Breast epithelium (tissue), 4 donors: Measurements from ENCODE around the gene MYOD1. TPM values are rescaled to one million over a fixed set of nuclear protein-coding genes. Genes with fewer than 3 reads are reported as not detected.

Source experiments
- DNase-seq, 2 donors: peaks; one replicate each; pipeline ENCODE4 v3.0.0-alpha.2; 2019; ENCODE audit warnings: low spot score in 2 of 2
- H3K27ac ChIP-seq, 2 donors: fragments of 200-600 bp; sonication (generic) in 1 of 2; one replicate each; pipeline ENCODE4 v1.5.1; 2016 to 2019; ENCODE audit warnings: mild to moderate bottlenecking in 1 of 2
- H3K27me3 ChIP-seq, 2 donors: fragments of 200-600 bp; sonication (generic) in 1 of 2; one replicate each; pipeline versions ENCODE4 v1.5.1 to v1.6.0; 2017 to 2019; ENCODE audit warnings: control low read depth in 1 of 2, mild to moderate bottlenecking in 1 of 2
- H3K36me3 ChIP-seq: fragments of 200-600 bp; one replicate; pipeline ENCODE4 v1.5.1; 2019
- H3K4me1 ChIP-seq, 2 donors: fragments of 200-600 bp; sonication (generic); one replicate each; pipeline ENCODE4 v1.5.1; 2016 to 2019; ENCODE audit warnings: control low read depth in 1 of 2
- H3K4me3 ChIP-seq, 3 donors: fragments of 200-600 bp; sonication (generic); 1 replicate in 2 of 3; 2 replicates in 1 of 3; pipeline ENCODE4 v1.5.1; 2016 to 2019; ENCODE audit warnings: mild to moderate bottlenecking in 3 of 3, moderate library complexity in 2 of 3
- H3K9me3 ChIP-seq, 2 donors: fragments of 200-600 bp; sonication (generic) in 1 of 2; one replicate each; pipeline ENCODE4 v1.5.1; 2016 to 2019; ENCODE audit warnings: control low read depth in 1 of 2
- POLR2A ChIP-seq: fragments of 450-650 bp; IDR thresholded peaks from one replicate; pipeline ENCODE4 v1.6.1; 2016; ENCODE audit warnings: antibody characterized with exemption, mild to moderate bottlenecking, moderate library complexity
- POLR2AphosphoS5 ChIP-seq, 3 donors: sonication (generic); formaldehyde crosslinking; IDR thresholded peaks; one replicate each; pipeline ENCODE4 v1.6.1; 2017; ENCODE audit warnings: antibody characterized with exemption in 3 of 3
- intact Hi-C: fragments of 100-400 bp; cut with DNase I; formaldehyde crosslinking; loops from one replicate; pipeline ENCODE4 v1.15.1; 2023; ENCODE audit warnings: low total_unique reads
- total RNA-seq, 3 donors: library from RNA; depleted of rRNA; stranded (reverse); fragments of >200 nt; gene quantifications; one replicate each; pipeline ENCODE4 v1.1.0, GENCODE V29; 2016
- TF ChIP-seq, protein P1 (sequence below), 3 donors: fragments of 450-650 bp; IDR thresholded peaks; one replicate each; pipeline ENCODE4 v1.5.1; 2016 to 2017; ENCODE audit warnings: antibody characterized with exemption in 3 of 3, mild to moderate bottlenecking in 3 of 3, moderate library complexity in 3 of 3

The MYOD1 gene
- total RNA-seq, 3 donors from 2014 or later: not detected

DNA sequence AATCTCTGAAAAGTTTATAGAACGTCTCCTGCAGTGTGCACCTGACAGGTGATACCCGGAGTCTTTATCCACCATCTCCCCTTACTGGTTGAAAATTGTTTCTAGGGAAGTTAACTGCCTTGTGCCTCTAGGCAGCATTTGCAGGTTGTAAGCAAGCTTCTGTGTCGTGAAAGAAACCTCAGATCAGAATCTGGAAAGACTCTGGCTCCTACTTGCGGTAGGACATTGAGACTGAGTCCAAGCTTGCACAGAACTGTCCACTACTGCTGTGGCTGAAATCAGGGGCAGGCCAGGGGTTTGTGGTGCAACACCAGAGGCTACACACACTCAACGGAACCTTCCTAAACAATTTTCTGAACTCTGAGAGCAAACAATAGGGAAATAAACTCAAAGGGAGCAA is 34.8 kb upstream of the MYOD1 start:
- Histone ChIP-seq H3K27me3 (peaks cover 0 to 8% of the 10 kb centered on the region in 2 donors), H3K36me3 (no peaks in the 10 kb centered on the region), H3K27ac (no peak overlapping the region), H3K4me1 (no peaks in the 10 kb centered on the region), H3K4me3 (no peak overlapping the region), H3K9me3 (no peaks in the 10 kb centered on the region)
- no peak for TF ChIP-seq POLR2A
- TF ChIP-seq, protein P1, sequence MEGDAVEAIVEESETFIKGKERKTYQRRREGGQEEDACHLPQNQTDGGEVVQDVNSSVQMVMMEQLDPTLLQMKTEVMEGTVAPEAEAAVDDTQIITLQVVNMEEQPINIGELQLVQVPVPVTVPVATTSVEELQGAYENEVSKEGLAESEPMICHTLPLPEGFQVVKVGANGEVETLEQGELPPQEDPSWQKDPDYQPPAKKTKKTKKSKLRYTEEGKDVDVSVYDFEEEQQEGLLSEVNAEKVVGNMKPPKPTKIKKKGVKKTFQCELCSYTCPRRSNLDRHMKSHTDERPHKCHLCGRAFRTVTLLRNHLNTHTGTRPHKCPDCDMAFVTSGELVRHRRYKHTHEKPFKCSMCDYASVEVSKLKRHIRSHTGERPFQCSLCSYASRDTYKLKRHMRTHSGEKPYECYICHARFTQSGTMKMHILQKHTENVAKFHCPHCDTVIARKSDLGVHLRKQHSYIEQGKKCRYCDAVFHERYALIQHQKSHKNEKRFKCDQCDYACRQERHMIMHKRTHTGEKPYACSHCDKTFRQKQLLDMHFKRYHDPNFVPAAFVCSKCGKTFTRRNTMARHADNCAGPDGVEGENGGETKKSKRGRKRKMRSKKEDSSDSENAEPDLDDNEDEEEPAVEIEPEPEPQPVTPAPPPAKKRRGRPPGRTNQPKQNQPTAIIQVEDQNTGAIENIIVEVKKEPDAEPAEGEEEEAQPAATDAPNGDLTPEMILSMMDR (IDR thresholded peaks at IDR 0.05): no peak
- no peak for TF ChIP-seq POLR2AphosphoS5 (IDR thresholded peaks at IDR 0.05)
- DNase-seq: no peak
- intact Hi-C loops: no loop called here

DNA sequence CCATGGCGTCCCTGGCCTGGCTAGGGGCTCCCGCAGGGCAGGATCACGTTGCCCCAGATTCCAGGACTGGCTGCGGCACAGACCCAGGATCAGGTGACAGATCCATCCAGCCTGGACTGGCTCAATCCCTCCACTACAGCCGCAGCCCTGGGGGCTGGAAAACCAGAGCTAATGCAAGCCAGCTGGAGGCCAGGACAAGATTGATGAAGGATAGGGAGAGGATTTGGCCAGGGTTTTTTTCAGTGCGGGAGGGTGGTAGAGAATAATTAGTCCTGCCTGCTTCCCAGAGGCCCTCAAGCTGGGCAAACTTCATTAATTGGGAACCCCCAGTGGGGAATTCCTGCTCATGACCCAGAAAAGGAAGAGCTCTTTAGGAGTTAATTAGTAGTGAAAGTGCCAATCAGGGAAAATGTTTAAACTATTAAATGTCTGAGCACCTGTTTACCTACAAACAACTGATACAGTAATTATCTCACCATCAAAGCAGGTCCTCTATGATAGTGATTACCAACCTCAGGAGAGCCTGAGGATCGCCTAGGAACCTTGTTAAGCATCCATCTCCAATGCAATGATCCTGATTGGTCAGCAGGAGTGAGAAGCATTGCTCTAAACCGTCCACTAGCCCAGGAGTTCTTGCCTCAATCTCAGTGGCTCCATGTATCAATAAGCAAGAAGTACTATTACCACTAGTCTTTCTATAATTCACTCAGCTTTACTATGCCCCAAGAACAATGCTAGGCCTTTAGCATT is 33.0 kb upstream of the MYOD1 start:
- no peaks in the 10 kb centered on the region for H3K4me1 ChIP-seq
- TF ChIP-seq, protein P1 (IDR thresholded peaks at IDR 0.05): no peak
- TF ChIP-seq POLR2A: no peak
- TF ChIP-seq POLR2AphosphoS5 (IDR thresholded peaks at IDR 0.05): no peak
- no peaks in the 10 kb centered on the region for H3K9me3 ChIP-seq
- peaks cover 0 to 5% of the 10 kb centered on the region in 2 donors for H3K27me3 ChIP-seq
- intact Hi-C loops: no loop called here
- no peak overlapping the region for H3K4me3 ChIP-seq
- H3K27ac ChIP-seq: no peak overlapping the region
- no peak for DNase-seq
- H3K36me3 ChIP-seq: no peaks in the 10 kb centered on the region

DNA sequence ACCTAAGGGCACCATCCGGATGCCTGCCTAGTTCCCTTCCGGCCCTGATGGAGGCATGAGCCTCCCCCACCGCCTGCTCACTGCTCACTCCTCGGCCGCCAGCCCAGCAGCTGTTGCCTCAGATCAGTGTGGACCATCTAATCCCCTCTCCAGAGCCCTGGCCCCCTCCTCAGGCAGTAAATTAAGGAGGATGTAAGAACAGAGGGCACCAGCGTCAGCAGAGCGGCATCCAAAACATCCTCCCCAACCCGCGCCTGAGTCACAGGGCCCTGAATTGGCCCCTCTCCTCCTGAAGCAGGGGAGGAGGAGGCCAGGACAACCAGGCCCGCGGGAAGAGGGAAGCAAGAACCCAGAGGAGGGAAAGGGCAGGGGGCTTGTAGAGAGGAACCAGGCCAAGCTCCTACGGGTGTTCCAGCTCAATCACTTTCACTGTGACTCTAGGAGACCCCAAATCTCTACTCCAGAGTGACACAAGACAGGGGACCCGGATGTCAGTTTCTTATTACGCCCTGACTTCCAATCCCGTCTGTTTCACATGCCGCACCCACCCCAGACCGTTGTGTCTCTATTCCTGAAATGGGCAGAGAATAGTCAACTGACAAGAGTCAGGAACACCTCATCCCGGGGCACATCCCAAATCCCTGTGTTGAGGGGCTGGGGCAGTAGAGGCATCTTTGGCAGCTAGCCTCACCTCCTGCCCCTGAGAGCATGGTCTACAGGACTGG is 31.3 kb upstream of the MYOD1 start:
- Histone ChIP-seq H3K9me3 (no peaks in the 10 kb centered on the region), H3K4me3 (no peak overlapping the region), H3K27ac (no peak overlapping the region), H3K36me3 (no peaks in the 10 kb centered on the region), H3K4me1 (no peaks in the 10 kb centered on the region), H3K27me3 (peaks cover 0 to 12% of the 10 kb centered on the region in 2 donors)
- intact Hi-C loops: no loop called here
- DNase-seq: no peak
- TF ChIP-seq, protein P1 (IDR thresholded peaks at IDR 0.05): no peak
- no peak for TF ChIP-seq POLR2AphosphoS5 (IDR thresholded peaks at IDR 0.05)
- no peak for TF ChIP-seq POLR2A

DNA sequence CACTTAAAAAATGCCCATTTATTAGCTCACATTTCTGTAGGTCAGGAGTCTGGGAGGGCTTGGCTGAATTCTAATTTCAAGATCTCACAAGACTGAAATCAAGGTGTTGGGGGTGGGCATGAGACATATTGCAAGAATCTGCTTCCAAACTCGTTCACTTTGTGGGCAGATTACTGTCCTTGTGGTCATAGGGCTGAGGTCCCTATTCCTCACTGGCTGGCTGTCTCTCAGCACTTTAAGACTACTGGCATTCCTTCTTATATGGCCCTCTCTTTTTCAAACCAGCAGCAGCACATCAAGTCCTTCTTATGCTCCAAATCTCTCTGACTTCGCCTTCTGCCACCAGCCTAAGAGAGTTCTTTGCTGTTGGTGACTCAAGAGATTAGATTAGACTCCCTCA is 27.8 kb upstream of the MYOD1 start:
- TF ChIP-seq POLR2AphosphoS5 (IDR thresholded peaks at IDR 0.05) (no peak), POLR2A (no peak)
- TF ChIP-seq, protein P1 (IDR thresholded peaks at IDR 0.05): no peak
- Histone ChIP-seq H3K4me3 (no peak overlapping the region), H3K9me3 (no peaks in the 10 kb centered on the region), H3K36me3 (no peaks in the 10 kb centered on the region), H3K27me3 (peaks cover 4 to 31% of the 10 kb centered on the region in 2 donors), H3K27ac (no peak overlapping the region), H3K4me1 (no peaks in the 10 kb centered on the region)
- intact Hi-C loops: no loop called here
- DNase-seq: no peak

DNA sequence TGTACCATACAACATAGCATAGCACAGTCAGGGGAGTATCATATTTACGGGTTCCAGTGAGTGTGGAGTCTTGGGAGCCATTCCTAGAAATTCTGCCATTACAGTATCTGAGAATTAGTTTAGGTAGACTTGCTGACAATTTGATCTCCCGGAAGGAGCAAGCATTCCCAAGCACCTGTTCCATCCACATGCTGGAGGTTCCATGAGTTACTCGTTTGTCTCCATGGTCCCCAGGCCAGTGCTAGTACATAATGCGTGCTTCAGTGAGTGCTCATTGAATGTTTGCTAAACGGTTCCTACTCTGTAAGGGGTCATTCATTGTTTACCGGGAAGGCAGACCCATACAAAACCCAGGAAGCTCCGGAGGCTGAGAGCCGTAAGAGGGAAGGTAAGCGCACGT is 27.4 kb upstream of the MYOD1 start:
- Histone ChIP-seq H3K27ac (no peak overlapping the region), H3K9me3 (no peaks in the 10 kb centered on the region), H3K27me3 (peaks cover 4 to 35% of the 10 kb centered on the region in 2 donors), H3K4me3 (no peak overlapping the region), H3K4me1 (no peaks in the 10 kb centered on the region), H3K36me3 (no peaks in the 10 kb centered on the region)
- TF ChIP-seq, protein P1 (IDR thresholded peaks at IDR 0.05): no peak
- intact Hi-C loops: no loop called here
- no peak for DNase-seq
